Naive B cell (primary cell): ENCODE data around the gene RFTN1. TPM values are rescaled to one million over a fixed set of nuclear protein-coding genes. Genes with fewer than 3 reads are reported as not detected.

Experiments
- ATAC-seq, 2 donors: fragments of 150-1000 bp; cut with Tn5 transposase; 2 replicates each; pipeline ENCODE4 v1.10.0; 2021; ENCODE audit warnings: low read depth in 2 of 2, mild to moderate bottlenecking in 2 of 2, moderate library complexity in 2 of 2
- DNase-seq: peaks from one replicate; pipeline ENCODE4 v3.0.0; 2022
- H3K27ac Mint-ChIP-seq, 6 donors: one replicate each; pipeline ENCODE4 v1.8.0; 2020 to 2022; ENCODE audit warnings: mild to moderate bottlenecking in 6 of 6, mixed read lengths in 6 of 6, moderate library complexity in 5 of 6, inconsistent platforms in 2 of 6
- H3K27me3 Mint-ChIP-seq, 3 donors: one replicate each; pipeline ENCODE4 v1.8.0; 2021 to 2022; ENCODE audit warnings: mixed read lengths in 3 of 3, mild to moderate bottlenecking in 1 of 3
- H3K36me3 Mint-ChIP-seq, 2 donors: one replicate each; pipeline ENCODE4 v1.8.0; 2020 to 2022; ENCODE audit warnings: mixed read lengths in 2 of 2, inconsistent platforms in 1 of 2, mild to moderate bottlenecking in 1 of 2
- H3K4me1 Mint-ChIP-seq, 3 donors: one replicate each; pipeline ENCODE4 v1.8.0; 2020 to 2022; ENCODE audit warnings: mixed read lengths in 3 of 3, inconsistent platforms in 1 of 3, mild to moderate bottlenecking in 1 of 3, moderate library complexity in 1 of 3
- H3K4me3 Mint-ChIP-seq, 8 donors: one replicate each; pipeline ENCODE4 v1.8.0; 2020 to 2022; ENCODE audit warnings: mild to moderate bottlenecking in 8 of 8, mixed read lengths in 8 of 8, moderate library complexity in 8 of 8, inconsistent platforms in 2 of 8
- H3K9me3 Mint-ChIP-seq, 7 donors: one replicate each; pipeline ENCODE4 v1.8.0; 2020 to 2022; ENCODE audit warnings: mixed read lengths in 7 of 7, mild to moderate bottlenecking in 5 of 7, inconsistent platforms in 2 of 7, moderate library complexity in 1 of 7
- polyA plus RNA-seq, 6 donors: library from polyadenylated mRNA; unstranded; fragments of 300-500 nt; fragmentation: Illumina TruSeq; gene quantifications; one replicate each; pipeline ENCODE4 v1.2.3, GENCODE V29; 2021; ENCODE audit warnings: low read depth in 6 of 6

RFTN1 gene
- polyA plus RNA-seq, 6 donors from 2014 or later: 63.0 to 147 (median 106) TPM

DNA sequence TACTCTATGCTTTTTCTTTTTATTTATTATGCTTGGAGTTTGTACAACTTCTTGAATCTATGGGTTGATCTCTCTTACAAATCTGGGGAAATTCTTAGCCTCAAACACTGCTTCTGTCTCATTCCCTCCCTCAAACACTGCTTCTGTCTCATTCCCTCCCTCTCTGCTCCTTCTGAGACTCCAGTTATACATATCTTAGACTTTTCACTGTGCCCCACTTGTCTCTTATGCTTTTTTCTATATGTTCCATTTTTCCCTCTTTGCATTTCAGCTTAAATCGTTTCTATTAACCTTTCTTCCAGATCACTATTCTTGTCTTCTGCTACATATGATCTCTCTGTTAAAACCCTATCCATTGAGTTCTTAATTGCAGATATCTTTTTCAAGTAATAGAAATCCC is 50.4 kb downstream of the RFTN1 start:
- peaks cover 0 to under 1% (median 0%) of the 10 kb centered on the region in 7 donors for H3K9me3 Mint-ChIP-seq
- H3K4me3 Mint-ChIP-seq: peak overlapping the region in 2 of 8 donors; percentile 41 to 45
- H3K27ac Mint-ChIP-seq: peak overlapping the region in 2 of 6 donors; percentile 0 to 25
- no peak for ATAC-seq
- H3K4me1 Mint-ChIP-seq: peaks cover 36 to 58% (median 38%) of the 10 kb centered on the region in 3 donors
- H3K27me3 Mint-ChIP-seq: no peaks in the 10 kb centered on the region
- no peak for DNase-seq
- H3K36me3 Mint-ChIP-seq: peaks cover 16 to 25% of the 10 kb centered on the region in 2 donors

GRCh38 chr3:16462679-16463078 is 50.8 kb downstream of the RFTN1 start:
- peak overlapping the region in 4 of 6 donors; percentile 0 to 62 (median 2) for H3K27ac Mint-ChIP-seq
- peak overlapping the region in 3 of 8 donors; percentile 14 to 45 (median 41) for H3K4me3 Mint-ChIP-seq
- peaks cover 35 to 58% (median 38%) of the 10 kb centered on the region in 3 donors for H3K4me1 Mint-ChIP-seq
- peaks cover 0 to 4% (median 0%) of the 10 kb centered on the region in 7 donors for H3K9me3 Mint-ChIP-seq
- DNase-seq (no peak), ATAC-seq (no peak)
- H3K36me3 Mint-ChIP-seq: peaks cover 16 to 26% of the 10 kb centered on the region in 2 donors
- H3K27me3 Mint-ChIP-seq: no peaks in the 10 kb centered on the region

- Mint-ChIP-seq H3K4me1 (peaks cover 26 to 48% (median 28%) of the 10 kb centered on the region in 3 donors), H3K27ac (peak overlapping the region in 3 of 6 donors; percentile 12 to 69 (median 26)), H3K27me3 (no peaks in the 10 kb centered on the region), H3K4me3 (no peak overlapping the region), H3K36me3 (peaks cover 12 to 22% of the 10 kb centered on the region in 2 donors), H3K9me3 (peaks cover 0 to 4% (median 0%) of the 10 kb centered on the region in 7 donors)
- no peak for ATAC-seq
- DNase-seq: no peak
Measured at GRCh38 chr3:16461463-16462245, 51.8 kb downstream of the RFTN1 start.

DNA sequence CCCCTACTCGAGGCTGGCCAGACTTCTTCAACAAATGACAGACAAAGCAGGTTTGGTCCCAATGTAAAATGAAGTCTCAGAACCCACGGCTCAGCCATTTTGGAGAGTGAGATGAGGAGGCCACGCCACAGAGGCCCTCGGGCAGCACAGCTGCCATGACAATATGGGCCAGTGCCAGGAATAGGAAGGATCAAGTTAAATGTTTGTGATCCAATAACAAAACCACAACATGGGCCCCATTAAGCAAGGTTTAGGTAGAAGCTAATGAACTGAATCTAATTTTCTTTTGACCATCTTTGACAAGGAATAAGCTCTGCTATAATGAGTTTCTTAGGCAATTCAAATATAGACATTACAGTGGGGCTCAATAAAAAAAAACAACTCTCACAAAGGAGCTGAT is 52.6 kb downstream of the RFTN1 start:
- Mint-ChIP-seq H3K9me3 (peaks cover 0 to 4% (median 0%) of the 10 kb centered on the region in 7 donors), H3K27ac (peak overlapping the region in 1 of 6 donors; percentile 86), H3K4me3 (no peak overlapping the region), H3K36me3 (peaks cover 8 to 19% of the 10 kb centered on the region in 2 donors), H3K4me1 (peaks cover 25 to 46% (median 25%) of the 10 kb centered on the region in 3 donors), H3K27me3 (no peaks in the 10 kb centered on the region)
- ATAC-seq: no peak
- no peak for DNase-seq

DNA sequence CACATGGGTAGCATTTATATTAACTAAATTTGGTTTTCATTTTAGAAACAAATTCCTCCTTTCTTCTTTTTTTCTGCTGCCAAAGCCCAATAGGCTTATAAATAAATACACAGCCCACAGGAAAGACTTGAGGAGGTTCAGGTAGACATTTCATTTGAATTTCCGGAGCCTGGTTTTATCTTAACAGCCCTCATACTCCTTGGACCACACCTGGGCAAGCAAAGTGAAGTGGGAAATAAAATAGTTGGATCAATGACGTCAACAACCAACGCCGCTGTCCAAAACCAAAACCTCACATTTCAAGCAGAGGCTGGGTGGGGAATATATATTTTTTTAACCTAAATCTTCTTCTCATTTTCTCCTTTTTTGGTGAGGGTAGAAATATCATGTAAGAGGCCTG is 53.2 kb downstream of the RFTN1 start:
- no peak for DNase-seq
- ATAC-seq: no peak
- Mint-ChIP-seq H3K4me1 (peaks cover 25 to 44% (median 25%) of the 10 kb centered on the region in 3 donors), H3K27me3 (no peaks in the 10 kb centered on the region), H3K36me3 (peaks cover 8 to 18% of the 10 kb centered on the region in 2 donors), H3K27ac (peak overlapping the region in 1 of 6 donors; percentile 86), H3K4me3 (no peak overlapping the region), H3K9me3 (peaks cover 0 to 4% (median 0%) of the 10 kb centered on the region in 7 donors)

DNA sequence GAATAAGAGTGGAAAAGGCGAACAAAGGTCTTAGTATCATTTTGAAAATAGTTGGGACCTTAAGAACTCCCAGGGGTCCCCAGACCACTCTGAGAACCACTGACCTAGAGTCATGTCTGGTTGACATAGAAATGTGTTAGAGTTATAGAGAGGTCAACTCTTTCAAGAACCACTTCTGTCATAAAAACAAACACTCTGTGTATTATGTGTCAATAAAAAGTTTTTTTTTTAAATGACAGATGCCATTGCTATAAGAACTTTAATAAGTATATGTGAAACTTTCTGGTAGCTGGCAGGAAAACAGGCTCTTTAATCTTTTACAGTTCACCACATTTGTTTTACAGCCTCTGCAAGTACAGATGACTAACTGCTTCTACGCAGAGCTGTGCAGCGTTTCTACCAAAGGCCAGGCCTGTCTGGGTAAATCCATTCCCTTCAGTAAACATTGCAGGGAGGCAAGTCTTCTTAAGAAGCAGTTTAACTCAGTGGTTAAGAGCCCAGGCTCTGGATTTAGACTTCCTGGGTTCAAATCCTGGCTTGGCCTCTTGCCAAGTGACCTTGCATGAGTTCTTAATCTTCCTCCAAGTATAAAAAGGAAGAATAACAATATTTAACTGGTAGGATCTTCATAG is 56.6 kb downstream of the RFTN1 start:
- H3K36me3 Mint-ChIP-seq: peaks cover 0 to 7% of the 10 kb centered on the region in 2 donors
- no peaks in the 10 kb centered on the region for H3K27me3 Mint-ChIP-seq
- H3K4me1 Mint-ChIP-seq: peaks cover 21 to 41% (median 38%) of the 10 kb centered on the region in 3 donors
- no peak for ATAC-seq
- no peak overlapping the region for H3K4me3 Mint-ChIP-seq
- H3K27ac Mint-ChIP-seq: no peak overlapping the region
- H3K9me3 Mint-ChIP-seq: peaks cover 0 to 4% (median 0%) of the 10 kb centered on the region in 7 donors
- no peak for DNase-seq

DNA sequence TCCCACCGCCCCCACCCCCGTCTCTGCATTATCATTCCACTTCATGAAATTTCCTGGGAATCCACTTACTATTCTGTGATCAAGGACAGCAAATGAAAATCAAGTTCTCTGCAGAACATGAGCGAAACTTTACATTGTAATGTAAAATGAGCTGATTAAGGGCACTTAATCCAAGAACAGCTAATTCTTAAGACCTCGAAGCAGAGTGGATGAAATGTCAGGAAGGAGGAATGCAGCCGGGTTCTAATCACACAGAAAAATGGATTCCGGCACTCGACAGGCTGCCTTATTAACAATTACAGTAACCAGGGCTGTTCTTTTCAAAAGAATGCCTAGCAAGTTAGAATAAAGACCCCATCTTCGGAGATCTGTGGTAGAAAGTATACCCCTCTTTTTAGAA is 57.5 kb downstream of the RFTN1 start:
- Mint-ChIP-seq H3K9me3 (peaks cover 0 to 4% (median 0%) of the 10 kb centered on the region in 7 donors), H3K27ac (peak overlapping the region in 2 of 6 donors; percentile 39 to 61), H3K27me3 (no peaks in the 10 kb centered on the region), H3K4me1 (peaks cover 27 to 45% (median 44%) of the 10 kb centered on the region in 3 donors), H3K4me3 (no peak overlapping the region), H3K36me3 (peaks cover 0 to 7% of the 10 kb centered on the region in 2 donors)
- ATAC-seq: no peak
- no peak for DNase-seq

- H3K27ac Mint-ChIP-seq: peak overlapping the region in 1 of 6 donors; percentile 8
Measured at GRCh38 chr3:16455001-16455400, 58.5 kb downstream of the RFTN1 start.

GRCh38 chr3:16452261-16452660 is 61.2 kb downstream of the RFTN1 start:
- DNase-seq (no peak), ATAC-seq (peak in 1 of 2 donors; percentile 18)
- no peak overlapping the region for H3K4me3 Mint-ChIP-seq
- no peaks in the 10 kb centered on the region for H3K27me3 Mint-ChIP-seq
- peaks cover 0 to 7% of the 10 kb centered on the region in 2 donors for H3K36me3 Mint-ChIP-seq
- H3K27ac Mint-ChIP-seq: peak overlapping the region in 2 of 6 donors; percentile 41 to 46
- peaks cover 42 to 62% (median 57%) of the 10 kb centered on the region in 3 donors for H3K4me1 Mint-ChIP-seq
- no peaks in the 10 kb centered on the region for H3K9me3 Mint-ChIP-seq

More at GRCh38 chr3:16455001-16455400, 58.5 kb downstream of the RFTN1 start:
- Mint-ChIP-seq H3K9me3 (peaks cover 0 to 4% (median 0%) of the 10 kb centered on the region in 7 donors), H3K27me3 (no peaks in the 10 kb centered on the region), H3K4me1 (peaks cover 34 to 53% (median 48%) of the 10 kb centered on the region in 3 donors), H3K36me3 (peaks cover 0 to 7% of the 10 kb centered on the region in 2 donors), H3K4me3 (no peak overlapping the region)
- ATAC-seq: no peak
- no peak for DNase-seq

DNA sequence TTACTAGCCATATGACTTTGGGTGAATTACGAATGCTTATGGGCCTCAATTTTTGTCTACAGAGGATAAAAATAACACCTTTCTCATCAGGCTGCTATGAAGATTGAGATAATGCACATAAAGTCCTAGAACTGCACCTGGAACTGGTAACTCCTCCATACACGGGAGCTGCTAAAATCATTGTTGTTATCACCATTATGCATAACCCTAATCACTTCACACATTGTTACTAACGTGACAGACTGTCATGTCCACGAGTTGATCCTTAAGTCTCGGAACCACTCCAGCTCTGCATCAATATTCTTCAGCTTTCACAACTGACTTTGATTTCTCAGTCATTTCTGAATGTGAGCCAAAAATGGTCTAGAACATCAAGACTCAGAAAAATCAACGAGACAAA is 64.1 kb downstream of the RFTN1 start:
- Mint-ChIP-seq H3K4me3 (no peak overlapping the region), H3K27me3 (no peaks in the 10 kb centered on the region), H3K27ac (peak overlapping the region in 2 of 6 donors; percentile 8 to 12), H3K4me1 (peaks cover 46 to 64% (median 62%) of the 10 kb centered on the region in 3 donors), H3K36me3 (peaks cover 0 to 15% of the 10 kb centered on the region in 2 donors), H3K9me3 (no peaks in the 10 kb centered on the region)
- ATAC-seq (no peak), DNase-seq (no peak)

DNA sequence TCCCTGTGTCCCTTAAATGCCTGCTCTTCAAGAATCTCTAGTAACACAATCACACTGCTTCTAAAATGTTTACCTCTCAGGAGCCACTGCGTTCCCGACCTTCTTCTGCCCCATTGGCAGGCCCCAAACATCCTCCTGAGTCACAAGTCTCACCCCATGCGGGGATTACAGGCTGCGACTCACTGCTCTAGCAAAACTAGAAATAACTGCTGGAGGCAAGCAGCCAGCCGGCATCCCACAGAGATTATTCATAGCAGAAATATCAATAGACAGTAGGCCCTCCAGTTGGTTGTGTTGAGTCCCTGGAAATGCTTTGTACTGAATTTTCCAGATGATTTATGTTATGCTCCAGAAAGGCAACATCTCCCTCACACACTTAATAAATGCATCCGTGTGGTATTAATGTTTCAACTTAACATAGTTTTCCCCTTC is 64.8 kb downstream of the RFTN1 start:
- H3K36me3 Mint-ChIP-seq: peaks cover under 1 to 15% of the 10 kb centered on the region in 2 donors
- DNase-seq (no peak), ATAC-seq (no peak)
- H3K27me3 Mint-ChIP-seq: no peaks in the 10 kb centered on the region
- peaks cover 46 to 61% (median 59%) of the 10 kb centered on the region in 3 donors for H3K4me1 Mint-ChIP-seq
- peak overlapping the region in 3 of 6 donors; percentile 61 to 92 (median 62) for H3K27ac Mint-ChIP-seq
- H3K4me3 Mint-ChIP-seq: no peak overlapping the region
- H3K9me3 Mint-ChIP-seq: no peaks in the 10 kb centered on the region

DNA sequence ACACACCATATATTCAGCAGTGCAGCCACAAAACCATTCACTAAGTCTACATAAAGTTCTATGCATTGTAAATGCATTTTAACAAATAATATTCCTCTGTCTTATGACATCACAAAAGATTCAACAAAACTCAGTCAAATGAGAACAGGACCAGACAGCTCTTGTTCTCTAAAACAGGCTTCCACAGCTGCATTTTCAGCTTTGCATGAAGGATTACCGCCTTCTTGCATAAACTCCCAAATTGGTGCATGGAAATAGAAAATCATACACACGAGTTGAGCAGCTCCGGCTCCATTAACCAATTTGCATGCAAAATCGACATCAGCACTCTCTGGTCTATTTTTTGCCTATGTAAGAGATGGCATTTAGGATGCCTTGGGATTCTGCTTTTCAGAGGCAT is 66.4 kb downstream of the RFTN1 start:
- ATAC-seq (no peak), DNase-seq (no peak)
- Mint-ChIP-seq H3K4me3 (no peak overlapping the region), H3K27ac (peak overlapping the region in 3 of 6 donors; percentile 1 to 30 (median 29)), H3K4me1 (peaks cover 41 to 60% (median 56%) of the 10 kb centered on the region in 3 donors), H3K9me3 (peaks cover 0 to 4% (median 0%) of the 10 kb centered on the region in 7 donors), H3K27me3 (no peaks in the 10 kb centered on the region), H3K36me3 (peaks cover 7 to 26% of the 10 kb centered on the region in 2 donors)

DNA sequence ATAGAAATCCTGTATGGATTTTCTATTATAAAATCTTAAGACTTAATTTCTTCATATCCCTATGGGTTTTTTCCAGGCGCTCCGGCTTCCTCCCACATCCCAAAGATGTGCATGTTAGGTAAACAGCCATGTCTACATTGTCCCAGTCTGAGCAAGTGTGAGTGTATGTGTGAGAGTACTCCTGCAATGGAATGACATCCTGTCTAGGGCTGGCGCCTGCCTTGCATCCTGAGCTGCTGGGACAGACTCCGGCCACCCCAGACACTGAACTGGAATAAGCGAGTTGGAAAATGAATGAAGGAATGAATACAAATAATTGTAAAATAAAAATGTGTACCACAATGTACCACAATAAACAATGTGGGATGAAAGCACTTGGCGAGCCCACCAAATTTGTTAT is 69.2 kb downstream of the RFTN1 start:
- peak overlapping the region in 1 of 6 donors; percentile 42 for H3K27ac Mint-ChIP-seq
- ATAC-seq: no peak
- H3K27me3 Mint-ChIP-seq: no peaks in the 10 kb centered on the region
- peaks cover 7 to 26% of the 10 kb centered on the region in 2 donors for H3K36me3 Mint-ChIP-seq
- H3K4me1 Mint-ChIP-seq: peaks cover 24 to 61% (median 50%) of the 10 kb centered on the region in 3 donors
- peaks cover 0 to 4% (median 0%) of the 10 kb centered on the region in 7 donors for H3K9me3 Mint-ChIP-seq
- no peak for DNase-seq
- no peak overlapping the region for H3K4me3 Mint-ChIP-seq
